ENCODE data around the gene SCMH1. TPM values are rescaled to one million over a fixed set of nuclear protein-coding genes. Genes with fewer than 3 reads are reported as not detected.
"Not testable (repeated sequence)": the region's sequence is repeated elsewhere in the genome, so short reads cannot be mapped to it uniquely, and the experiment has no call there.

Gene SCMH1
- total RNA-seq, 1 donor from 2014 or later, result 19.0 TPM

- intact Hi-C loops (cut with micrococcal nuclease), result not testable (repeated sequence)
- H3K36me3 Mint-ChIP-seq (ENCODE audit: low read depth), result peaks cover 37% of the 10 kb centered on the region
Observed at GRCh38 chr1:41178230-41178629, 63.9 kb downstream of the SCMH1 start.

GRCh38 chr1:41175546-41175945, 66.6 kb downstream of the SCMH1 start:
- no peaks in the 10 kb centered on the region for H3K4me1 Mint-ChIP-seq (ENCODE audit: low read depth)
- no peak overlapping the region for H3K4me3 Mint-ChIP-seq (ENCODE audit: low read depth)
- peaks cover 25% of the 10 kb centered on the region for H3K9me3 Mint-ChIP-seq
- peaks cover 35% of the 10 kb centered on the region for H3K36me3 Mint-ChIP-seq (ENCODE audit: low read depth)
- intact Hi-C loops (cut with micrococcal nuclease), result no loop called here
- no peak for DNase-seq (ENCODE audit: low spot score)
- H3K27me3 Mint-ChIP-seq (ENCODE audit: low read depth), result no peaks in the 10 kb centered on the region
- no peak overlapping the region for H3K27ac Mint-ChIP-seq

More at GRCh38 chr1:41178230-41178629, 63.9 kb downstream of the SCMH1 start:
- peaks cover 21% of the 10 kb centered on the region for H3K9me3 Mint-ChIP-seq
- H3K27ac Mint-ChIP-seq; H3K27me3 Mint-ChIP-seq (ENCODE audit: low read depth); H3K4me1 Mint-ChIP-seq (ENCODE audit: low read depth); H3K4me3 Mint-ChIP-seq (ENCODE audit: low read depth); DNase-seq (ENCODE audit: low spot score): not testable (repeated sequence)

GRCh38 chr1:41174170-41174569, 67.9 kb downstream of the SCMH1 start:
- Mint-ChIP-seq H3K9me3 (peaks cover 24% of the 10 kb centered on the region), H3K27ac (no peak overlapping the region), H3K4me1 (ENCODE audit: low read depth) (no peaks in the 10 kb centered on the region), H3K4me3 (ENCODE audit: low read depth) (no peak overlapping the region), H3K27me3 (ENCODE audit: low read depth) (no peaks in the 10 kb centered on the region), H3K36me3 (ENCODE audit: low read depth) (peaks cover 33% of the 10 kb centered on the region)
- DNase-seq (ENCODE audit: low spot score), result no peak
- intact Hi-C loops (cut with micrococcal nuclease), result no loop called here

GRCh38 chr1:41173651-41174050, 68.5 kb downstream of the SCMH1 start:
- no peak for DNase-seq (ENCODE audit: low spot score)
- no peaks in the 10 kb centered on the region for H3K4me1 Mint-ChIP-seq (ENCODE audit: low read depth)
- intact Hi-C loops (cut with micrococcal nuclease), result no loop called here

GRCh38 chr1:41171266-41171874, 70.7 kb downstream of the SCMH1 start:
- no peak overlapping the region for H3K27ac Mint-ChIP-seq
- H3K4me1 Mint-ChIP-seq (ENCODE audit: low read depth), result no peaks in the 10 kb centered on the region
- intact Hi-C loops (cut with micrococcal nuclease), result no loop called here
- no peak overlapping the region for H3K4me3 Mint-ChIP-seq (ENCODE audit: low read depth)
- peaks cover 28% of the 10 kb centered on the region for H3K9me3 Mint-ChIP-seq
- H3K27me3 Mint-ChIP-seq (ENCODE audit: low read depth), result no peaks in the 10 kb centered on the region
- H3K36me3 Mint-ChIP-seq (ENCODE audit: low read depth), result peaks cover 35% of the 10 kb centered on the region
- DNase-seq (ENCODE audit: low spot score), result no peak

More at GRCh38 chr1:41173651-41174050, 68.5 kb downstream of the SCMH1 start:
- Mint-ChIP-seq H3K36me3 (ENCODE audit: low read depth) (peaks cover 32% of the 10 kb centered on the region), H3K9me3 (peaks cover 23% of the 10 kb centered on the region), H3K4me3 (ENCODE audit: low read depth) (no peak overlapping the region), H3K27ac (no peak overlapping the region), H3K27me3 (ENCODE audit: low read depth) (no peaks in the 10 kb centered on the region)

- Mint-ChIP-seq H3K27ac (no peak overlapping the region), H3K27me3 (ENCODE audit: low read depth) (no peaks in the 10 kb centered on the region), H3K36me3 (ENCODE audit: low read depth) (peaks cover 30% of the 10 kb centered on the region), H3K9me3 (peaks cover 22% of the 10 kb centered on the region), H3K4me3 (ENCODE audit: low read depth) (no peak overlapping the region), H3K4me1 (ENCODE audit: low read depth) (peaks cover 6% of the 10 kb centered on the region)
- intact Hi-C loops (cut with micrococcal nuclease), result no loop called here
- no peak for DNase-seq (ENCODE audit: low spot score)
Observed at GRCh38 chr1:41169799-41170180, 72.3 kb downstream of the SCMH1 start.

- no peak for DNase-seq (ENCODE audit: low spot score)
- Mint-ChIP-seq H3K9me3 (peaks cover 22% of the 10 kb centered on the region), H3K4me3 (ENCODE audit: low read depth) (no peak overlapping the region), H3K27ac (no peak overlapping the region), H3K4me1 (ENCODE audit: low read depth) (peaks cover 6% of the 10 kb centered on the region), H3K36me3 (ENCODE audit: low read depth) (peaks cover 28% of the 10 kb centered on the region), H3K27me3 (ENCODE audit: low read depth) (no peaks in the 10 kb centered on the region)
- intact Hi-C loops (cut with micrococcal nuclease), result no loop called here
Observed at GRCh38 chr1:41169066-41169798, 72.9 kb downstream of the SCMH1 start.

- Mint-ChIP-seq H3K27me3 (ENCODE audit: low read depth) (no peaks in the 10 kb centered on the region), H3K27ac (no peak overlapping the region), H3K9me3 (peaks cover 22% of the 10 kb centered on the region), H3K36me3 (ENCODE audit: low read depth) (peaks cover 22% of the 10 kb centered on the region), H3K4me1 (ENCODE audit: low read depth) (peaks cover 6% of the 10 kb centered on the region), H3K4me3 (ENCODE audit: low read depth) (no peak overlapping the region)
- intact Hi-C loops (cut with micrococcal nuclease), result no loop called here
- no peak for DNase-seq (ENCODE audit: low spot score)
Observed at GRCh38 chr1:41167667-41168066, 74.4 kb downstream of the SCMH1 start.

GRCh38 chr1:41164727-41165126, 77.4 kb downstream of the SCMH1 start:
- Mint-ChIP-seq H3K36me3 (ENCODE audit: low read depth) (peaks cover 16% of the 10 kb centered on the region), H3K27me3 (ENCODE audit: low read depth) (no peaks in the 10 kb centered on the region), H3K4me1 (ENCODE audit: low read depth) (peaks cover 6% of the 10 kb centered on the region), H3K27ac (no peak overlapping the region), H3K9me3 (peaks cover 16% of the 10 kb centered on the region), H3K4me3 (ENCODE audit: low read depth) (no peak overlapping the region)
- intact Hi-C loops (cut with micrococcal nuclease), result no loop called here
- no peak for DNase-seq (ENCODE audit: low spot score)

GRCh38 chr1:41162441-41162840, 79.7 kb downstream of the SCMH1 start:
- H3K4me1 Mint-ChIP-seq (ENCODE audit: low read depth), result peaks cover 6% of the 10 kb centered on the region
- H3K36me3 Mint-ChIP-seq (ENCODE audit: low read depth), result peaks cover 2% of the 10 kb centered on the region
- intact Hi-C loops (cut with micrococcal nuclease), result no loop called here
- H3K27ac Mint-ChIP-seq, result no peak overlapping the region
- H3K9me3 Mint-ChIP-seq, result peaks cover 1% of the 10 kb centered on the region
- no peak for DNase-seq (ENCODE audit: low spot score)
- no peaks in the 10 kb centered on the region for H3K27me3 Mint-ChIP-seq (ENCODE audit: low read depth)
- H3K4me3 Mint-ChIP-seq (ENCODE audit: low read depth), result no peak overlapping the region

- no peaks in the 10 kb centered on the region for H3K9me3 Mint-ChIP-seq
Observed at GRCh38 chr1:41161846-41162245, 80.3 kb downstream of the SCMH1 start.

GRCh38 chr1:41160498-41161110, 81.5 kb downstream of the SCMH1 start:
- Mint-ChIP-seq H3K9me3 (no peaks in the 10 kb centered on the region), H3K36me3 (ENCODE audit: low read depth) (no peaks in the 10 kb centered on the region)
- intact Hi-C loops (cut with micrococcal nuclease), result no loop called here

More at GRCh38 chr1:41161846-41162245, 80.3 kb downstream of the SCMH1 start:
- Mint-ChIP-seq H3K4me3 (ENCODE audit: low read depth) (no peak overlapping the region), H3K36me3 (ENCODE audit: low read depth) (no peaks in the 10 kb centered on the region), H3K27ac (no peak overlapping the region), H3K4me1 (ENCODE audit: low read depth) (peaks cover 6% of the 10 kb centered on the region), H3K27me3 (ENCODE audit: low read depth) (no peaks in the 10 kb centered on the region)
- DNase-seq (ENCODE audit: low spot score), result no peak
- intact Hi-C loops (cut with micrococcal nuclease), result no loop called here

GRCh38 chr1:41158966-41159365, 83.1 kb downstream of the SCMH1 start:
- H3K27me3 Mint-ChIP-seq (ENCODE audit: low read depth), result no peaks in the 10 kb centered on the region
- DNase-seq (ENCODE audit: low spot score), result no peak
- H3K4me1 Mint-ChIP-seq (ENCODE audit: low read depth), result no peaks in the 10 kb centered on the region
- H3K4me3 Mint-ChIP-seq (ENCODE audit: low read depth), result no peak overlapping the region
- no peaks in the 10 kb centered on the region for H3K9me3 Mint-ChIP-seq
- no peaks in the 10 kb centered on the region for H3K36me3 Mint-ChIP-seq (ENCODE audit: low read depth)
- intact Hi-C loops (cut with micrococcal nuclease), result no loop called here
- H3K27ac Mint-ChIP-seq, result no peak overlapping the region

More at GRCh38 chr1:41160498-41161110, 81.5 kb downstream of the SCMH1 start:
- H3K4me3 Mint-ChIP-seq (ENCODE audit: low read depth), result no peak overlapping the region
- no peaks in the 10 kb centered on the region for H3K4me1 Mint-ChIP-seq (ENCODE audit: low read depth)
- DNase-seq (ENCODE audit: low spot score), result no peak
- no peaks in the 10 kb centered on the region for H3K27me3 Mint-ChIP-seq (ENCODE audit: low read depth)
- H3K27ac Mint-ChIP-seq, result no peak overlapping the region

All from activated T-helper 2 cell treated with anti-CD3 and anti-CD28 coated beads, Interferon-gamma antibody, Interleukin-2, Interleukin-4, amounts not matched to agents 10 μg/mL and 5 μg/mL and 100 μg/mL, durations not matched to agents 14 hours and 24 hours and 36 hours (primary cell).